Measurements from ENCODE around the gene IFT88.

Gene IFT88

DNA sequence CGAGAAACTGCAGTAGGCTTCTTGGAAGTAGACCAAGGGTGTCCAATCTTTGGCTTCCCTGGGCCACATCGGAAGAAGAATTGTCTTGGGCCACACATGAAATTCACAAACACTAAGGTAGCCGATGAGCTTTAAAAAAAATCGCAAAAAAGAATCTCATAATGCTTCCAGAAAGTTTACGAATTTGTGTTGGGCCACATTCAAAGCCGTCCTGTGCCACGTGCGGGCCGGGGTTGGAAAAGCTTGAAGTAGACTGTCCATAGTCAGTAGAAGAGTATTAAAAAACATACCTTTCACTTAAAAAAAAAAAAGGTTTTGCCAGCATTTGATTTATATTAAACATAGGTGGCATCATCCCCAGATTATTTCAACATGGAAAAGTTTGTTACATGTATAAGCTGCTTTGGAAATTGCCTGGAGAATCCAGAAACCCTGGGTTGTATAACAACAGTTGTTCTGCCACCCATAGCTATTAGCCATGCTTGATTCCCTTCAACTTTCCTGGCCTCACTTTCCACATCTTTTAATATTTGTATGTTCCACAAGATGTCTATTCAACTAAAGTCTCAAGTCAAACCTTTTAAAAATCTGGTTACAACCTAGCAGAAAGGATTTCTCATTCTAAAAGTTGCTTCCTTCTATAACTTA lies 1.0 kb downstream of the IFT88 start:
- DNase-seq: no peak

DNA sequence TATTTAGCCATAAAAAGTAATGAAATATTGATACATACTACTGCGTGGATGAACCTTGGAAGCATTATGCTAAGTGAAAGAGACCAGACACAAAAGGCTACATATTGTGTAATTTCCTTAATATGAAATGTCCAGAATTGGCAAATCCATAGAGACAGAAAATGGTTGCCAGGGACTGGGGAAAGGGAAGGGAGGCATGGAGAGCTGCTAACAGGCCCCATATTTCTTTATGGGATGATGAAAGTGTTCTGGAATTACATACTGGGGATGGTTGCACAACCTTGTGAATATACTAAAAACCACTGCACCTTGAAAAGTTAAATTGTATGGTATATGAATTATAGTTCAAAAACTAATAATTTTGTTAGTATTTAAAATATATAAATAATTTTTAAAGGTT lies 3.6 kb downstream of the IFT88 start:
- DNase-seq: no peak

DNA sequence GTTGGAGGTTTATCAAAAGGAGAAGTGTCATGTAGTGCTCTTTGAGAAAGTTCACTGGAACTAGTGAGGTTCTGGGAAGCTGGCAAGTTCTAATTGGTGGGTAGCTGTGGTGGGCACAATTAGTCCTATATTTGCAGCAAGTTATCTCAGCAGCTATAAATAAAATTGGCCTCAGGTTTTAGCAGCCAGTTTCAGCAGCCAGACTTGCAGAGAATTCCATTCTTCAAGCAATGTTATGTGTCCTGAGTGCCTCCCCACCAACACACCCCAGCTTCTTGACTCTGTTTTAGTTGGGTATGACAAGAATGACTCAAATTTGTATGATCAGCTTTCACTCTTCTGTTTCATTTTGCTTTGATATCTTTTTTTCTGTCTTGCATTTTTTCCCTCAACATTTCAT lies 4.7 kb downstream of the IFT88 start:
- DNase-seq: no peak

DNA sequence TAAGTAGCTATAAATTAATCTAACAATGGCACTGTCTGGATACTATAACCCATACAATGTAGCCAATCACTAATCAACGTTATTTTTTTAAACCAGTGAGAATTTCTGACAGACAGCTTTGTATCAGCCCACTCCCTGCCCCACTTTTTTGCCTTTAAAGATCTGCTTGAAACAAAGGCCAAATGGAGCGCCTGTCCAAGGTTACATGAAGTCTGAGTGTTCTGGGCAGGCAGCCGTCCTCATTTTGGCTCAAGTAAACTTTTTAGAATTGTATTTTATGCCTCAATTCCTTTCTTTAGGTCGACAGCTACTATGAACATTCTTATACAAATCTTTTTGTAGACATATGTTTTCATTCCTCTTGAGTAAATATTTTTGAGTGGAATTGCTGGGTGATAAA lies 6.2 kb downstream of the IFT88 start:
- no peak for DNase-seq

DNA sequence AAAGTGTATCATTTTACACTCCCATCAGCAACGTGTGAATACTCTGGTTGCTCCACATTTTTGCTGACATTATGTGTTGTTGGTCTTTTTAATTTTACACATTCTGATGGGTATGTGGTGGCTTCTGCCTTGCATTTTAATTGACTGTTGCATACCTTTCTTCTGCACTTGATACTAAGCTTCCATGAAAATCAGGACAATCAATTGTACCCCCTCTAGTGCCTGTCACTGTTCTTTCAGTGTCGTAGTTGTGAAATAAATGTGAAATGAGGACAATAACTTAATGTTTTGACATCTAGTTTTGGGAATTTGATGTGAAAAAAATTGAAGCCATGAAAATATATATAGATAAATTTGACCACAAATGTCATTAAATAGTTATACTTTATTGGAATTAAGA lies 6.7 kb downstream of the IFT88 start:
- DNase-seq: no peak

DNA sequence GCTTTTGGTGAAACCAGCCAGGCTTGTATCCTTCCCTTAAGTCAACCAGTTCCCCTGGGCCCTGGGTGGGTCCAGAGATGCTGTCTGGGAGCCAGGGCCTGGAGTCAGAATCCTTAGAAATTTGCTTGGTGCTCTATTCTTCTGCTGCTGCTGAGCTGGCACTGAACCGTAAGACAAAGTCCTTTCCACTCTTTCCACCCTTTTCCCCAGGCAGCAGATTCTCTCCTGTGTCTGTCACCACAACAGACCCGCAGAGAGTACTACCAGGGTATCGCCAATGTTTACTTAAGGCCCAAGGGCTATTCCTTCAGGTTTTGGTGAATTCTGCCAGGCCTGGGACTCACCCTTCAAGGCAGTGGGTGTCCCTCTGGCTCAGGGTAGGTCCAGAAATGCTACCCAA lies 12.2 kb downstream of the IFT88 start:
- DNase-seq: no peak

DNA sequence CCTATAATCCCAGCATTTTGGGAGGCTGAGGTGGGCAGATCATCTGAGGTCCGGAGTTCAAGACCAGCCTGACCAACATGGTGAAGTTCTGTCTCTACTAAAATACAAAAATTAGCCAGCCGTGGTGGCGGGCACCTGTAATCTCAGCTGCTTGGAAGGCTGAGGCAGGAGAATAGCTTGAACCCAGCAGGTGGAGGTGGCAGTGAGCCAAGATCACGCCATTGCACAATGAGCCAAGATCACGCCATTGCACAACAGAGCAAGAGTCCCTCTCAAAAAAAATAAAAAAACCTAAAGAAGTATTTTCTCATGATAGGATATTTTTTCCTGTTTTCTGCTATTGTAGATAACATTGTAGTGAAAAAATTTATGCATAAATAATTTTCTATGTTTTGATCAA lies 13.3 kb downstream of the IFT88 start:
- DNase-seq: no peak

DNA sequence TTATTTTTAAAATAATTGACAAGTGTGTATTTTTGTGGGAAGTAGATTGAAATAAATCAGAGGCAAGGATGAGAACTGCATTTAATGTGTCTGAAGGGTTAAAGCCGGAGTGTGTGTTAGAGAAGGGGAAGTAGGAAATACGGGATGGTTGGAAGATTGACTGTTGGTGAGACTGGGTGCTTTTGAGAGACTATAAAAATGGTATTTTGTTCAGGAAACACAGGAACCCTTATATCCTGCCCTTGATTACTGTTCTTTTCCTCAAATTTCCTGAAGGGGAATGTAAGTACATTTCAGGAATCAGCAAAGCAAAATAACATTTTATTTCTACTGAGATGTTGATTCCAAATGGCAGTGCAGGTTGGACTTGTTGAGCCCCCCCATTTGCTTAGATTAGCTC lies 15.1 kb downstream of the IFT88 start:
- DNase-seq: no peak

DNA sequence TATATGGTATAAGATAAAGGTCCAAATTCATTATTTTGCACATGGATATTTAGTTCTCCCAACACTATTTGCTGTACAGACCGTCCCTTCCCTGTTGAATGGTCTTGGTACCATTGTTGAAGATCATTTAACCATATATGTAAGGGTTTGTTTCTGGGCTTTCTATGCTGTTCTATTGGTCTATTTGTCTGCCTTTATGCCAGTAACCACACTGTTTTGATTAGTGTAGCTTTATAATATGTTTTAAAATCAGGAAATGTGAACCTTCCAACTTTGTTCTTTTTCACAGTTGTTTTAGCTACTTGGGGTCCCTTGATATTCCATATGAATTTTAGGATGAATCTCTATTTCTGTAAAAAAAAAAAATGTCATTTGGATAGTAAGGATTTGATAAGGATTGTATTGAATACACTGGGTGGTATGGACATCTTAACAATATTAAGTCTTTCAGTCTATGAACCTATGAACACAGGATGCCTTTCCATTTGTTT lies 16.9 kb downstream of the IFT88 start:
- DNase-seq: no peak

DNA sequence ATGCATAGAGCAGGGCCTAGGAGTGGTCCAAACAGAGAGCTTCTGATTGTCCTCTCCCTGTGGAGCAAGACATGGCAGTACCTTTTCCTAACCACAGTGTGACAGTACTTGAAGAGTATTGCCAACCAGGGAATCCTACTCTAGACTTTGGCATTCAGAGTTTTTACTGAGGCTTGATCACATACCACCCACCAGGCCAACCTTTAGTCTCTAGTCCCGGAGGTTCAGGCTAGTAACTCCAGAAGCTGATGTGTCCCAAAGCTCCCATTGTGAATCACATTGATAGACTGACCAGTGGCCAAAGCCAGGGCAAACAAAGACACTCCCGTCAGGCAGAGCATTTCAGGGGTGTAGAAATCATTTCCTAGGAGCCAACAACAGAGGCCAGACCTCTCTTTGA lies 18.4 kb downstream of the IFT88 start:
- no peak for DNase-seq

DNA sequence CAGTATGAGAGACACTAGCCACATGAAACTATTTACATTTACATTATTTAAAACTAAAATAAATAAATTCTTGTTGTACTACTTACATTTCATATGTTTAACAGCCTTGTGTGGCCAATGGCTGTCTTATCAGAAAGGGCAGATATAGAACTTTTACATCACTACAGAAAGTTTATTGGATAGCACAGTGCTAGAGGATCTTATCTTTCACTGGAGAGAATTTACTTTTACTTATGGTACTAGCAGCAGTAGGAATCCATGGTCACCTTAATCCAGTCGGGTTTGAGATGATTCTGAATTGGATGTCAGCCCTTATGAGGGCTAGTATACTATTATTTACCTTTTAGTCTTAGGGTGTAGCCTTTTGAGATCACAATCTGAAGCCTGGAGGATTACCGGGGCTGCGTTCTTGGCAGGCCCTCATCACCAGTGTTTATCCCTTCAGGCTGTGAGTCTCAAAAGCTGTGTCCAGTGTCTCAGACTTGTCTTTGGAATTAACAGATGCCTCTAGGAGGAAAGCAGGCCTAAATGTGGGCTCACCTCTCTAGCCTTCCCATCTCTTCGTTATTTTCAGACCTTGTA lies 21.7 kb downstream of the IFT88 start:
- no peak for DNase-seq

DNA sequence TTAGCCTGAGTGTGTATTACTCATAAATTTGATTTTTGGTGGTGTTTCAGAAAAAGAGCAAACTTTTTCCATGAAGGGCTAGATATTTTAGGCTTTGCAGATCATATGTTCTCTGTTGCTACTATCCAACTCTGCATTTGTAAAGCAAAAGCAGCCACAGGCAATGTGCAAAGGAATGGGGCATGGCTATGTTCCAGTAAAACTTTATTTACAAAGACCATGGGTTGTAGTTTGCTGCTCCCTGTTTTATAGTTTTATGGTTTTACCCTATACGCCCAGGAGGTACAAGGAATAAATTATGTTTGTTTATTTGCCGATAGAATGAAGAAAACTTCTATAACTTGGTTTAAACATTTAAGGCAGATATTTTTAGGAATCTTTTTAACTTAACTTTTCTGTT lies 23.6 kb downstream of the IFT88 start:
- DNase-seq: no peak

DNA sequence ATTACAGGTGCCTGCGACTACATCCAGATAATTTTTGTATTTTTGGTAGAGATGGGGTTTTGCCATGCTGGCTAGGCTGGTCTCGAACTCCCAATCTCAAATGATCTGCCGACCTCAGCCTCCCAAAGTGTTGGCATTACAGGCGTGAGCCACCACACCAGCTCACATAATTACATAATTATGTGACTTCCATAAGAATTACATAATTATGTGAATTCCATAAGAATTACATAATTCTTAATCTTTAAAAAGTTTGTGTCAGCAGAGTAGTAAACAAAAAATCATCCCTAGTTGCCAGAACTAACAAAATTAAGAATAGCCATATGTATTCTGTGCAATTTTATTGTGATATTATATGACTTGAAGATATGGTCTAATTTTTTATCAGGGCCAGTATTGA lies 25.6 kb downstream of the IFT88 start:
- DNase-seq: no peak

DNA sequence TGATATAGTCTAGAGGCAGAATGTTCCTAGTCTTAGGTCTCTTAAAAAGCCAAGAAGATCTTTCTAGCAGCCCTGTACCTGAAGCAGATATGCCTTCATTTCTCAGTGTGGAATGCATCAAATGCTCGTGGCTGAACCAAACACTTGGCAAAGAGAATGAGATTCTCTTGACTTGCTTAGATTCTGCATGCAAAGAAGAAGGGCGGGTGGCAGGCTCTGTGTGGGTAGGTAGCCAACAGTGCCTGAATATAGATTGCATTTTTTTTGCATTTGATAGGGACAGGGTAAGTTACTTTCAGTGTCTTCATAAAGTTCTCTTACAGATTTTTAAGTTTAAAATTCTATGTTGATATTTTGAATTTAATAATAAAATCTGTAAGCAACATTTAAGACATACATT lies 27.3 kb downstream of the IFT88 start:
- no peak for DNase-seq

DNA sequence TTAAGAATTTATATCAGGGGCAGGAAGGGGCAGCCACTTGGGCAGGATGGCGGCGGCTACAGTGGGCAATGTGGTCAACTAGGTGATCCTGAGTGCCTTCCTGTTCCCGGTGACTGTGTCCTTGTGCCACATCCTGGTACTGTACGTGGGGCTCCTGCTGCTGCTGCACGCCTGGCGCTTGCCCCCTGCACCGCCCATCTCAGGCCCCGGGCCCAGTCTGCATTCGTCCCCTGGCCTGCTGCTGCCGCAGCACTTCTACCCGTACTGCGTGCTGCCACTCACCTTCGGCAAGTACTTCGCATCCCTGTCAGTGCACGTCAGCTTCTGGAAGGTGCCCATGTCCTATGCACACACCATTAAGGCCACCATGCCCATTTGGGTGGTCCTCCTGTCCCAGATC lies 40.1 kb downstream of the IFT88 start:
- no peak for DNase-seq

DNA sequence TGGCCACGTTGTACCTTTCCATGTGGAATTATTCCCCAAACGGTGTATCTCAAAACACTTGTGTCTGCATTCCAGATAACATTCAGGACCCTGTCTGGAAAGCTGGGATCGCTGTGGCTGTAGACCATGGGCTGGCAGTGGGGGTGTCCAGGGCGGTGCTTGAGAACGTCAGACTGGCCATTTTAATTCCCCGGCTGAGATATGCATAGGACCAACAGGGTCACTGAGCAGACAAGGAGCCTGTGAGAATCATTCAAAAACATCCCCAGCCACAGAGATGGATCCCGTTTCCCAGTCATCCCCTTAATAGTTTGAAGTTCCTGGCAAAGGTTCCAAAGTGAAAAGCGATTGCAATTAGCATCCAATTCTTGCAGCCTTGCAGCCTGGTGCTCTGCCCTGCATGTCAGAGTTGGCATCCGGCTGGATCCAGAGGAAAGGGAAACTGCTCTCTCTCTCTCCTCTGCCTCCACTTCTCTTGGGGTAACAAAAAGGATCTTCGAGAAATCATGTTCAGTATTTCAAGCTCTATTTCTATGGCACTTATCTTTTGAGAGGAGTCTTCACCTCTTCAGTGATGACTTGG lies 41.6 kb downstream of the IFT88 start:
- no peak for DNase-seq

DNA sequence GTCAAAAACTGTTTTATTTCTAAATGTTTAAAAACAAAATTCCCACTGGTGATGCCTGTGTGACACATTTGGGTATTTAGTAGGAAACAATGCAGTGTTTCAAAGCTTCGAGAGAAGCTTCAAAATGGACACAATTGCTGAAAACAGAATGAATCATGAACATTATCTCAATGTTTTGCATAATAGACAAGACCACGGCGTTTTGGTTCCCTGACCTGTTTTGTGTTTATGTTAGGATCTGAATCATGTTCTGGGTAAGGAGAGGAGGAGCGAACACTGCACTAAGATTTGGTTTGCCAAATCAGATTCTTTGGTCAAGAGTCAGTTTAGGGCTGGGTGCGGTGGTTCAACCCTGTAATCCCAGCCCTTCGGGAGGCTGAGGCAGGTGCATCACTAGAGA lies 42.2 kb downstream of the IFT88 start:
- DNase-seq: no peak

DNA sequence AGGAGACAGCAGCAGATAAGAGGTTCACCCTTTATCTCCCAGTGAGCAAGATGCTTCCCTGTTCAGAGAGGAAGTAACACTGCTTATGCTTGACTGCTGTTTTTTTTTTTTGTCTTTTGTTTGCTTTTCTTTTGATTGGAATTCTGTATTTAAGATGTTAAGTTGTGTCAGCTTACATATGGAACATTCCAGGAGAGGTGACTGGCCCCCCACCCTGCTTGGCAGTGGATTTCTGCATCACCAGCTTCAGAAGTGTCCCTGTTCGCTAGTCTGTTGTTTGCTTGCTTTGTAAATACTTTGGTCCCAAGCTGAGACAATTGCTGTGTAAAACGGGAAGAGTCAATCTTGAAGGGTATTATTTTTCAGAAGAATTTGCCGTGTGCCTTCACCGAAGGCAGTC lies 43.0 kb downstream of the IFT88 start:
- no peak for DNase-seq

DNA sequence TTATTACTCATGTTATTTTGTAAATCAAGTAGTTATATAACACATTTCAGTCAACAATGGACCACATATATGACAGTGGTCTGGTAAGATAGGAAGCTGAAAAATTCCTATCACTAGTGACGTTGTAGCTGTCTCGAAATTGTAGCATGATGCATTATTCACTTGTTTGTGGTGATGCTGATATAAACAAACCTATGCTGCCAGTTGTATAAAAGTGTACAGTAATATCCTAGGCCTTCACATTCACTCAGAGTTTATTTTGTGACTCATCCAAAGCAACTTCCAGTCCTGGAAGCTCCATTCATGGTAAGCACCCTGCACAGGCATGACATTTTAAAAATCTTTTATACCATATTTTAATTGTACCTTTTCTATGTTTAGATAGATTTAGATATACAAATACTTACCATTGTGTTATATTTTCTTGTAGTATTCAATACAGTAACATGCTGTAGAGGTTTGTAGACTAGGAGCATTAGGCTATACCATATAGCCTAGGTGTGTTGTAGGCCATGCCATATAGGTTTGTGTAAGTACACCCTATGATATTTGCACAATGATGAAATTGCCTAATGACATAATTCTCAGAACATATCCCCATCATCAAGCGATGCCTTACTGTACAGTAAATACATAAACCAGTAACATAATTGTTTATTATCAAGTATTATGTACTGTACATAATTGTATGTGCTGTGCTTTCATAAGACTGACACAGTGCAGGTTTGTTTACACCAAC lies 49.3 kb downstream of the IFT88 start:
- no peak for DNase-seq

DNA sequence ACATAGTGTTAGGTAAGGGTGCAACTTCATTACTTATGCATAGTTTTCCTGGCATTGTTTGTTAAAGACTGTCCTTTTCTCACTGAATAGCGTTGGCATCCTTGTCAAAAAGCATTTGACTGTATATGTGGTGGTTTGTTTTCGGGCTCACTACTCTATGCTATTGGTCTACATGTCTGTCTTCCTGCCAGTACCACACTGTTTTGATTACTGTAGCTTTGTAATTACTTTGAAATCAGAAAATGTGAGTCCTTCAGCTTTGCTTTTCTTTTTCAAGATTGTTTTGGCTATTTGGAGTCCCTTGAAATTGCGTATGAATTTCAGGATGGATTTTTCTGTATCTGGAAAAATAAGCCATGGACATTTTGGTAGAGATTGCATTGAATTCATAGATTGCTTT lies 56.0 kb downstream of the IFT88 start:
- no peak for DNase-seq

DNA sequence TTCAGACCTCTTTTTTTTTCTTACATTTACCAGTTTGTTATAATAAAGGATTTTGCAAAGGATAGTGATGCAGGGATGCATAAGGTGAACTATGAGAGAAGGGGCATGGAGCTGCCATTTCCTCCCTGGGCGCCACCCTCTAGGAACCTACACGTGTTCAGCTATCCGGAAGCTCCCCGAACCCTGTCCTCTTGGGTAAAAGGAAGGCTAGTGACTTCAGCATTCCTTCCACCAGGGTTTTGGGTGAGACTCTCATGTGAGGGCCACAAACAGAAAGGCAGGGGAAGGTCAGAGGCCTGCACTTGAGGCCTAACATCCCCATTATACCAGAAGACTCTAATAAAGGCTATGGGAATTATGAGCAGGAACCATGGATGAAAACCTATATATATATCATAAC lies 57.3 kb downstream of the IFT88 start:
- DNase-seq: no peak

DNA sequence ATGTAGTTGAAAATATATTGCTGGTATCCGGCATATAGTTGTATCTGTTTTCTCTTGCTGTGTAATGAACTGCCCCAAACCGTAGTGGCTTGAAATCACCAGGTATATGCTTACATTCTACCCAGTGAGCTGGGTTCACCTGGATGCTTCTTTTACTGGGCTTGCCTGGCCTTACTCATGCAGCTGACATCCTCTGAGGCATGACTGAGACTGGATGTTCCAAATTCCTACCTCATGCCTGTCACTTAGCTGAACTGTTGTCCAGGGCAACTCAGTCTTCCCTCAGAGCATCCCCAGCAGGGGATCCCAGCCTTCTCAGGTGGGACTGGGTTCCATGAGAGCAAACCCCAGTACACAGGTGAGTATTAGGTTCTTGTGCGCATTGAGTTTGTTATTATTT lies 66.8 kb downstream of the IFT88 start:
- DNase-seq: no peak

DNA sequence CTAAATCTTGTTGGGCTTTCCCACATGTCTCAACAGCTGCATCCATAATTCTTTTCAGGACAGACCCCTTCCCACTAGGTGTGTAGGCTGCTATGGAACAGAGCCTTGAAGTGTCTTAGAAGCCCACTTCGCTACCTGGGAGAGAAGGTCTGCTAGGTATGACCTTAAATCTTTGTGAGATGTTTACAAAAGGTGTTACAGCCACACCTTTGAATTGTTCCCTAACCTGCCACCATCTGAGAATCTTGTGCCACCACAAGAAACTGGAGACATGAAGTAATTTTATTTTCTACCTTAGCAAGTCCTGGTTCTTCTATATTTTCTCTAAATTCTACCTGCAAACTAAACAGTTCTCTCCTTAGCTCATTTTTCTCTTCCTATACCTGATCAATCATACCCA lies 69.1 kb downstream of the IFT88 start:
- DNase-seq: no peak

DNA sequence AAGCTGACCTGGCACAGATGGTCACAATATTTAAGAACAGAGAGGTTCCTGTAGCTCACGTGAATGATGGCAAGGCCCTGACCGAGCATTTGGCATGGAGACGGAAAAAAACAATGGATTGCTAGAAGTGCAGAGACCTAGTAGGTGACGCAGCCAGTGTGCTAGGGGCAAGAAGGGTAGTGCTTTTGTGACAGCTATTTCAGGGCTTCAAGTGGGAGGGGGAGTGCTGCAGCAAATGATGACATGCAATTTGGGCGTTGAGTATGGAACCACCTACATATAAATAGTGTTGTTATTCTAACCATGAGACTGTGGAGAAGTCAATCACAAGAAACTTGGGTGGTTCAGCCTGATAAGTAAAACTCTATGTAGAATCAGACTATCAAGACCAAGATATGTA lies 70.9 kb downstream of the IFT88 start:
- no peak for DNase-seq
